ENCODE results near the gene GPR15. TPM values are rescaled to one million over a fixed set of nuclear protein-coding genes. Genes with fewer than 3 reads are reported as not detected.

Gene GPR15
- total and polyA plus RNA-seq, 2 donors (not counting 3 experiments of a cell fraction or from before 2014, with no cell fraction given): not detected

DNA sequence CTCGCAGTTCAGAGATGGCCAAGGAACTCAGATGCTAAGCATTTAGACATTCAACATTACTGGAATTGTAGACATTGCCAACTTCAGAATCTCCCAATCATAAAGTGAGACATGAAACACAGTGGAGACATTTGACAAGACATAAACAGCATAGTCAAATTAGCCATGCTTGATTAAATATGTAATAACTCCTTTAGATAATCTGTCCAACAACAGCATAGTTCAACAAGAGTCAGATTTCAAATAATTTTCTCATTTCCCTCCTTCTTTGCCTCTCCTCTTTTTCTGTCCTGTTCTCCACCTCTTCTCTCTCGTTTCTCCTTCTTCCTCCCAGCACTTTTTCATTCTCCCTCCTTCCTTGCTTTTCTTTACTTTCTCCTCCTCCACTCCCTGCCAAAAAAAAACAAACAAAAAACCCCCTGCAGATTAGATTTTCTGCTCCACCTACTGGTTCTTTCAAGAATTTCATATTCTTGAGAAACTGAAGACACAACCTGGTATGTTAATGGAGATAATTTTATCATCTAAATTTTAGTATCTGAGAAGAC, 41.5 kb downstream of the GPR15 start:
- H3K4me3 ChIP-seq (replicated peaks in 1 of 3; ENCODE audit: insufficient read depth in 1 of 3, low read depth in 1 of 3, low read length in 3 of 3): no peak overlapping the region
- no peaks in the 10 kb centered on the region for H4K20me1 ChIP-seq (replicated peaks; ENCODE audit: control insufficient read depth, extremely low read depth, insufficient read depth, low read length)
- H2AFZ ChIP-seq (ENCODE audit: low read depth, low read length): no peak overlapping the region
- peaks cover 3% of the 10 kb centered on the region for H3K4me1 ChIP-seq (ENCODE audit: control insufficient read depth, extremely low read depth, insufficient read depth, low read length)
- intact Hi-C loops (cut with micrococcal nuclease): loop anchor here (1.0 to 5.0 kb wide), 3 partner anchors 51 to 534 kb away; partner anchors contain the start of gene CLDND1
- H3K9me3 ChIP-seq (replicated peaks; ENCODE audit: control insufficient read depth, insufficient read depth, low read length): no peaks in the 10 kb centered on the region
- H3K27me3 ChIP-seq (ENCODE audit: control insufficient read depth in 2 of 2, insufficient read depth in 2 of 2, low read length in 2 of 2): no peaks in the 10 kb centered on the region
- dilution Hi-C loops (cut with MboI; ENCODE audit: extremely low pct_ligation_motif_present, low sequenced_read_pairs): no loop called here
- FAIRE-seq (peak; percentile 77), DNase-seq (ENCODE audit: low read depth, low spot score) (peak; percentile 57)
- no peaks in the 10 kb centered on the region for H3K36me3 ChIP-seq (ENCODE audit: control insufficient read depth in 2 of 2, extremely low read depth in 1 of 2, insufficient read depth in 2 of 2, low read length in 2 of 2)
- H3K4me2 ChIP-seq (ENCODE audit: insufficient read depth, low read length): no peak overlapping the region
- peak in 1 of 2 donors; percentile 27 for TF ChIP-seq CTCF (IDR thresholded peaks at IDR 0.05; ENCODE audit: extremely low read depth in 1 of 2, insufficient read depth in 1 of 2, low read depth in 1 of 2, low read length in 2 of 2)
- no peak for TF ChIP-seq JUN (IDR thresholded peaks at IDR 0.05; ENCODE audit: borderline replicate concordance, insufficient read depth, insufficient read length, low read depth)
- no peak overlapping the region for H3K9ac ChIP-seq (replicated peaks; ENCODE audit: extremely low read depth, insufficient read depth, low read length)
- ChIA-PET CTCF (interaction anchor here (1.2 to 1.8 kb wide), 4 partner anchors 9 to 533 kb away, joined by 4 to 7 read pairs (median 6); partner anchors contain the start of gene CLDND1), POLR2A (no interaction called here)
- BruUV-seq (replicated peaks): no TSS peak
- H3K9me1 ChIP-seq (replicated peaks; ENCODE audit: control insufficient read depth, extremely low read depth, insufficient read depth, low read length): no peaks in the 10 kb centered on the region
- no peaks in the 10 kb centered on the region for H3K79me2 ChIP-seq (ENCODE audit: control insufficient read depth, insufficient read depth, low read length)
- H3K27ac ChIP-seq (ENCODE audit: insufficient read depth, low read depth, low read length): no peak overlapping the region

DNA sequence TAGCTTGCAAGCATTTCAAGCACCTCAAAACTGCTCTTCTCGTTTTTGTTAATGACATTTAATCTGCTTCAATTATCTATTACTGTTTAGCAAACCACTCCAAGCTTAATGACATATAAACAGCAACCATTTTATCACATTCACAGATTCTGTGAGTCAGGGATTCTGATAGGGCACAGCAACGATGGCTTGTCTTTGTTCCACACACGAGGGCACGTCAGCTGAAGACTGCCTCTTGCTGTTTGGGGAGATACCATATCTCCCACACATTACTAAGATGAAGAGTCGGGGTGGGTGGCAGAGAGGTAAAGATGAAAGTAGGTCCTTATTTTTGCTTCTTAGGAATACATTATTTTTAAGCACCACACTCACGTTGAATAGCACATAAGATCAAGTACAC, 42.4 kb downstream of the GPR15 start:
- FAIRE-seq (no peak), DNase-seq (ENCODE audit: low read depth, low spot score) (no peak)
- Histone ChIP-seq H3K27ac (ENCODE audit: insufficient read depth, low read depth, low read length) (no peak overlapping the region), H3K36me3 (ENCODE audit: control insufficient read depth in 2 of 2, extremely low read depth in 1 of 2, insufficient read depth in 2 of 2, low read length in 2 of 2) (no peaks in the 10 kb centered on the region), H4K20me1 (replicated peaks; ENCODE audit: control insufficient read depth, extremely low read depth, insufficient read depth, low read length) (no peaks in the 10 kb centered on the region), H3K4me1 (ENCODE audit: control insufficient read depth, extremely low read depth, insufficient read depth, low read length) (peaks cover 8% of the 10 kb centered on the region), H2AFZ (ENCODE audit: low read depth, low read length) (no peak overlapping the region), H3K9me3 (replicated peaks; ENCODE audit: control insufficient read depth, insufficient read depth, low read length) (no peaks in the 10 kb centered on the region), H3K79me2 (ENCODE audit: control insufficient read depth, insufficient read depth, low read length) (no peaks in the 10 kb centered on the region), H3K27me3 (ENCODE audit: control insufficient read depth in 2 of 2, insufficient read depth in 2 of 2, low read length in 2 of 2) (no peaks in the 10 kb centered on the region), H3K9ac (replicated peaks; ENCODE audit: extremely low read depth, insufficient read depth, low read length) (no peak overlapping the region), H3K4me2 (ENCODE audit: insufficient read depth, low read length) (no peak overlapping the region), H3K4me3 (replicated peaks in 1 of 3; ENCODE audit: insufficient read depth in 1 of 3, low read depth in 1 of 3, low read length in 3 of 3) (no peak overlapping the region), H3K9me1 (replicated peaks; ENCODE audit: control insufficient read depth, extremely low read depth, insufficient read depth, low read length) (no peaks in the 10 kb centered on the region)
- no TSS peak for BruUV-seq (replicated peaks)
- dilution Hi-C loops (cut with MboI; ENCODE audit: extremely low pct_ligation_motif_present, low sequenced_read_pairs): no loop called here
- ChIA-PET POLR2A (no interaction called here), CTCF (interaction anchor here (1.2 kb wide), 1 partner anchor 241 kb away, joined by 4 read pairs; no protein-coding TSS in a partner anchor)
- intact Hi-C loops (cut with micrococcal nuclease): loop anchor here (5.0 kb wide), 2 partner anchors 52 to 232 kb away; partner anchors contain the start of gene CLDND1
- TF ChIP-seq POLR2AphosphoS5 (IDR thresholded peaks at IDR 0.05; ENCODE audit: insufficient read depth, low read depth, low read length): no peak
- no peak for TF ChIP-seq FOS (IDR thresholded peaks at IDR 0.05; ENCODE audit: borderline replicate concordance, insufficient read depth, low read length)
- TF ChIP-seq JUN (IDR thresholded peaks at IDR 0.05; ENCODE audit: borderline replicate concordance, insufficient read depth, insufficient read length, low read depth): no peak
- TF ChIP-seq EZH2 (IDR thresholded peaks at IDR 0.05; ENCODE audit: borderline replicate concordance, low read depth, low read length, severe bottlenecking): no peak
- TF ChIP-seq, protein P1, sequence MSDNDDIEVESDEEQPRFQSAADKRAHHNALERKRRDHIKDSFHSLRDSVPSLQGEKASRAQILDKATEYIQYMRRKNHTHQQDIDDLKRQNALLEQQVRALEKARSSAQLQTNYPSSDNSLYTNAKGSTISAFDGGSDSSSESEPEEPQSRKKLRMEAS (IDR thresholded peaks at IDR 0.05; ENCODE audit: insufficient read depth, insufficient read length): no peak
- TF ChIP-seq CTCF (IDR thresholded peaks at IDR 0.05; ENCODE audit: extremely low read depth in 1 of 2, insufficient read depth in 1 of 2, low read depth in 1 of 2, low read length in 2 of 2): no peak
- no peak for TF ChIP-seq POLR2A (IDR thresholded peaks at IDR 0.05; ENCODE audit: low read depth, low read length)
- no peak for TF ChIP-seq GATA2 (IDR thresholded peaks at IDR 0.05; ENCODE audit: insufficient read depth, insufficient read length, low read depth, low read length)
- TF ChIP-seq MYC (IDR thresholded peaks at IDR 0.05; ENCODE audit: low read depth, low read length): no peak
